IMR-90 (cell line): ENCODE results near the gene ZMAT5.

ENCODE experiments used
- BHLHE40 ChIP-seq: fragments of 150-350 bp; IDR thresholded peaks from 2 replicates; pipeline ENCODE4 v1.6.1; 2016; ENCODE audit warnings: mild to moderate bottlenecking, low read depth, low read length
- CEBPB ChIP-seq: IDR thresholded peaks from 2 replicates; pipeline ENCODE4 v1.6.1; 2012; ENCODE audit warnings: low read depth, low read length, improper control_type of control experiment
- CHD1 ChIP-seq: IDR thresholded peaks from 2 replicates; pipeline ENCODE4 v1.6.1; 2012; ENCODE audit warnings: low read depth, low read length, improper control_type of control experiment
- CTCF ChIP-seq: conservative IDR thresholded peaks from 2 replicates; pipeline ENCODE4 v1.5.1; 2012; ENCODE audit warnings: mild to moderate bottlenecking, low read depth, low read length, improper control_type of control experiment
- ELK1 ChIP-seq: fragments of 150-350 bp; IDR thresholded peaks from 2 replicates; pipeline ENCODE4 v1.6.1; 2016; ENCODE audit warnings: low read depth, mild to moderate bottlenecking, low read length, moderate library complexity, borderline replicate concordance
- MAFK ChIP-seq: IDR thresholded peaks from 2 replicates; pipeline ENCODE4 v1.6.1; 2012; ENCODE audit warnings: low read depth, low read length, improper control_type of control experiment
- MAZ ChIP-seq: IDR thresholded peaks from 2 replicates; pipeline ENCODE4 v1.6.1; 2012; ENCODE audit warnings: low read depth, mild to moderate bottlenecking, low read length, improper control_type of control experiment, moderate library complexity, borderline replicate concordance
- MXI1 ChIP-seq: IDR thresholded peaks from 2 replicates; pipeline ENCODE4 v1.6.1; 2012; ENCODE audit warnings: low read depth, mild to moderate bottlenecking, low read length, moderate library complexity, borderline replicate concordance
- POLR2A ChIP-seq: IDR thresholded peaks from 2 replicates; pipeline ENCODE4 v1.6.1; 2012; ENCODE audit warnings: mild to moderate bottlenecking, low read depth, low read length
- RCOR1 ChIP-seq: IDR thresholded peaks from 2 replicates; pipeline ENCODE4 v1.6.1; 2012; ENCODE audit warnings: mild to moderate bottlenecking, low read length, improper control_type of control experiment; ENCODE audit not compliant: insufficient replicate concordance
- RFX5 ChIP-seq: IDR thresholded peaks from 2 replicates; pipeline ENCODE4 v1.8.0; 2012; ENCODE audit warnings: low read depth, mild to moderate bottlenecking, low read length, moderate library complexity
- SMC3 ChIP-seq: fragments of 150-350 bp; IDR thresholded peaks from 2 replicates; pipeline ENCODE4 v1.6.1; 2016; ENCODE audit warnings: low read depth, mild to moderate bottlenecking, antibody characterized with exemption, low read length, moderate library complexity
- USF2 ChIP-seq: fragments of 150-350 bp; IDR thresholded peaks from 2 replicates; pipeline ENCODE4 v1.6.1; 2017; ENCODE audit warnings: mild to moderate bottlenecking, antibody characterized with exemption, low read length, low read depth

GRCh38 chr22:29693161-29693560 is 73.6 kb downstream of the ZMAT5 start:
- no peak for TF ChIP-seq CTCF
- no peak for TF ChIP-seq POLR2A
- TF ChIP-seq USF2: no peak
- no peak for TF ChIP-seq MAZ
- TF ChIP-seq RCOR1: no peak
- no peak for TF ChIP-seq RFX5
- no peak for TF ChIP-seq MXI1
- TF ChIP-seq CEBPB: no peak
- no peak for TF ChIP-seq MAFK
- no peak for TF ChIP-seq SMC3
- no peak for TF ChIP-seq CHD1
- no peak for TF ChIP-seq BHLHE40
- TF ChIP-seq ELK1: no peak
